ENCODE measurements around the gene PSENEN. TPM values are rescaled to one million over a fixed set of nuclear protein-coding genes. Genes with fewer than 3 reads are reported as not detected.

The PSENEN gene
- total RNA-seq, 4 donors from 2014 or later: 22.2 to 45.8 (median 38.3) TPM

DNA sequence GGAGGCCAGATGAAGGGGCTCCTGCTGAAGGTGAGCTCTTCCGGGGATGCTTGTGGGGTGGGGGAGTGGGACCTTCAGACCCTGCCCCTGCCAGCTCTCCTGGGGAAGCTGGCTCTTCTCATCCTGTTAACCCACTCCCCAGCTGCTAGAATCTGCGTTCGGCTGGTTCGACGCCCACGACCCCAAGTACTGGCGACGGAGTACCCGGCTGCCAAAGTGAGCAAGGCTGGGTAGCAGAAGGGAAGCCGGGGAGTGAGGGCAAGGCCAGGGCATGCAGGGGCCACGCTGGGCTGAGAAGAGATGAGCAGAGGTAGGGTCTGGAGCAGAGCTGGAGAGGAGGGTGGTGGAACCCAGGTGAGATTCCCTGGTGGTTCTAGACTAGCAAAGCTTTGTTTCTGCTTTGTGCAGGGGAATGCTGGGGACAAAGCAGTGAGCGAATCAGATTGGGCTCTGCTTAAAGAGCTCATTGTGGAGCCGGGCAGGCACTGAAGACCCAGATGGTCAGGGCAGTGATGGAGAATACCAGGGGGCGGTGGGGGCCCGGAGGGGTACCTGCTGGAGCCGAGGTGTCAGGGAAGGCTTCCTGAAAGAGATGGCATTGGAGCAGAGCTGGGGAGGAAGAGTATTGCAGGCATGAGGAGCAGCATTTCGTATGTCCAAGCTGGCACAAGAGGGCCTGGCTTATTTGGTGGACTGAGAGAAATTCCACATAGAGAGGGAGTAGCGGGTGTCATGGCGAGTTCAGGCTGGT lies 17.3 kb upstream of the PSENEN start:
- Histone ChIP-seq H3K4me1 (no peaks in the 10 kb centered on the region), H3K9me3 (no peaks in the 10 kb centered on the region), H3K36me3 (peaks cover 9 to 98% of the 10 kb centered on the region in 2 donors), H3K4me3 (no peak overlapping the region), H3K27ac (no peak overlapping the region), H3K27me3 (no peaks in the 10 kb centered on the region)
- DNase-seq (no peak), ATAC-seq (no peak)
- TF ChIP-seq POLR2A (IDR thresholded peaks at IDR 0.05): no peak
- TF ChIP-seq, protein P1, sequence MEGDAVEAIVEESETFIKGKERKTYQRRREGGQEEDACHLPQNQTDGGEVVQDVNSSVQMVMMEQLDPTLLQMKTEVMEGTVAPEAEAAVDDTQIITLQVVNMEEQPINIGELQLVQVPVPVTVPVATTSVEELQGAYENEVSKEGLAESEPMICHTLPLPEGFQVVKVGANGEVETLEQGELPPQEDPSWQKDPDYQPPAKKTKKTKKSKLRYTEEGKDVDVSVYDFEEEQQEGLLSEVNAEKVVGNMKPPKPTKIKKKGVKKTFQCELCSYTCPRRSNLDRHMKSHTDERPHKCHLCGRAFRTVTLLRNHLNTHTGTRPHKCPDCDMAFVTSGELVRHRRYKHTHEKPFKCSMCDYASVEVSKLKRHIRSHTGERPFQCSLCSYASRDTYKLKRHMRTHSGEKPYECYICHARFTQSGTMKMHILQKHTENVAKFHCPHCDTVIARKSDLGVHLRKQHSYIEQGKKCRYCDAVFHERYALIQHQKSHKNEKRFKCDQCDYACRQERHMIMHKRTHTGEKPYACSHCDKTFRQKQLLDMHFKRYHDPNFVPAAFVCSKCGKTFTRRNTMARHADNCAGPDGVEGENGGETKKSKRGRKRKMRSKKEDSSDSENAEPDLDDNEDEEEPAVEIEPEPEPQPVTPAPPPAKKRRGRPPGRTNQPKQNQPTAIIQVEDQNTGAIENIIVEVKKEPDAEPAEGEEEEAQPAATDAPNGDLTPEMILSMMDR (IDR thresholded peaks at IDR 0.05 in 4 of 5, conservative IDR thresholded peaks at IDR 0.05 in 1 of 5): no peak
- intact Hi-C loops (cut with DNase I; ENCODE audit: low total_unique reads): no loop called here
- in situ Hi-C loops (cut with MboI; ENCODE audit: low sequenced_read_pairs in 4 of 4): no loop called here

DNA sequence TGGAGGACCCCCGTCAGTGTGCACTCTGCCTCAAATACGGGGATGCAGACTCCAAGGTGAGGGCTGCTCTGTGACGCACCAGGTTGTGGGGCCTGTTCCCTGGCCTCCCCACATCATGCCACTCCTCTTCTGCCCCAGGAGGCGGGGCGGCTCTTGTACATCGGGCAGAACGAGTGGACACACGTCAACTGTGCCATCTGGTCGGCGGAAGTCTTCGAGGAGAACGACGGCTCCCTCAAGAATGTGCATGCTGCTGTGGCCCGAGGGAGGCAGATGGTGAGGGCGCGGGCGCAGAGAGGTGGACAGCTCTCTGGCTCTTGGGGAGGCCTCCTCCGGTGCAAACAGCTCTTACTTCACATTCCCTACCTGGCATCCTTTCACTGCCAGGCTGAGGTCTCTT lies 16.4 kb upstream of the PSENEN start:
- no peak for ATAC-seq
- TF ChIP-seq, protein P1 (IDR thresholded peaks at IDR 0.05 in 4 of 5, conservative IDR thresholded peaks at IDR 0.05 in 1 of 5): no peak
- TF ChIP-seq POLR2A (IDR thresholded peaks at IDR 0.05): no peak

DNA sequence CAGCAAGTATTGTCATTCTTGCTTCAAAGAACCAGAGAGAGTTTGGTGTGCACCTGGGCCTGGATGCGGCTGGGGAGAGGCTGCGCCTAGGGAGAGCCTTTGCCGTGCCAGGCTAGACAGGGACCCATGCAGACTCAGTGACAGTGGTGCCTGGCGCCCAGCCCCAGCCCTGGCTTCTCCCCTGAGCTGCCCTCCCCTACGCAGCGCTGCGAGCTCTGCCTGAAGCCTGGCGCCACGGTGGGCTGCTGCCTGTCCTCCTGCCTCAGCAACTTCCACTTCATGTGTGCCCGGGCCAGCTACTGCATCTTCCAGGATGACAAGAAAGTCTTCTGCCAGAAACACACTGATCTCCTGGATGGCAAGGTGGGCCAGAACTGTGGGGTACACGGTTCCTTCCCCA lies 15.7 kb upstream of the PSENEN start:
- intact Hi-C loops (cut with DNase I; ENCODE audit: low total_unique reads) (no loop called here), in situ Hi-C loops (cut with MboI; ENCODE audit: low sequenced_read_pairs in 4 of 4) (no loop called here)
- H3K4me1 ChIP-seq: no peaks in the 10 kb centered on the region
- H3K27ac ChIP-seq: no peak overlapping the region
- DNase-seq: no peak
- H3K9me3 ChIP-seq: no peaks in the 10 kb centered on the region
- H3K4me3 ChIP-seq: no peak overlapping the region
- no peak for TF ChIP-seq POLR2A (IDR thresholded peaks at IDR 0.05)
- TF ChIP-seq, protein P1 (IDR thresholded peaks at IDR 0.05 in 4 of 5, conservative IDR thresholded peaks at IDR 0.05 in 1 of 5): no peak
- peaks cover 4 to 96% of the 10 kb centered on the region in 2 donors for H3K36me3 ChIP-seq
- no peaks in the 10 kb centered on the region for H3K27me3 ChIP-seq
- no peak for ATAC-seq

More for the DNA sequence above, 16.4 kb upstream of the PSENEN start:
- peaks cover 4 to 96% of the 10 kb centered on the region in 2 donors for H3K36me3 ChIP-seq
- no peaks in the 10 kb centered on the region for H3K27me3 ChIP-seq
- H3K9me3 ChIP-seq: no peaks in the 10 kb centered on the region
- DNase-seq: no peak
- no peaks in the 10 kb centered on the region for H3K4me1 ChIP-seq
- no peak overlapping the region for H3K27ac ChIP-seq
- intact Hi-C loops (cut with DNase I; ENCODE audit: low total_unique reads) (no loop called here), in situ Hi-C loops (cut with MboI; ENCODE audit: low sequenced_read_pairs in 4 of 4) (no loop called here)
- no peak overlapping the region for H3K4me3 ChIP-seq

DNA sequence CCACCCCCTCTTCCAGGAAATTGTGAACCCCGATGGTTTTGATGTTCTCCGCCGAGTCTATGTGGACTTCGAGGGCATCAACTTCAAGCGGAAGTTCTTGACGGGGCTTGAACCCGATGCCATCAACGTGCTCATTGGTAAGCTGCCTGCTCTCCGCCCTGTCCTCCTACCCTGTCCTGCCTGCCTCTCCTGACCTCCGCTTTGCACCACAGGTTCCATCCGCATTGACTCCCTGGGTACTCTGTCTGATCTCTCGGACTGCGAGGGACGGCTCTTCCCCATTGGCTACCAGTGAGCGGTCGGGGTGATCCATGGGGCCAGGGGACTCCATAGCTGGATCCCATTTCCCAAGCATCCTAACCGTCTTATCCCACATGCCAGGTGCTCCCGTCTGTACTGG lies 15.1 kb upstream of the PSENEN start:
- H3K36me3 ChIP-seq: peaks cover 4 to 96% of the 10 kb centered on the region in 2 donors
- H3K4me3 ChIP-seq: no peak overlapping the region
- TF ChIP-seq POLR2A (IDR thresholded peaks at IDR 0.05): no peak
- TF ChIP-seq, protein P1 (IDR thresholded peaks at IDR 0.05 in 4 of 5, conservative IDR thresholded peaks at IDR 0.05 in 1 of 5): no peak
- no peak for DNase-seq
- no peaks in the 10 kb centered on the region for H3K27me3 ChIP-seq
- in situ Hi-C loops (cut with MboI; ENCODE audit: low sequenced_read_pairs in 4 of 4): no loop called here
- ATAC-seq: no peak
- H3K9me3 ChIP-seq: no peaks in the 10 kb centered on the region
- no peak overlapping the region for H3K27ac ChIP-seq
- H3K4me1 ChIP-seq: no peaks in the 10 kb centered on the region
- intact Hi-C loops (cut with DNase I; ENCODE audit: low total_unique reads): no loop called here

Data from gastrocnemius medialis (tissue), 4 donors.